MCF 10A (cell line): ENCODE results near the gene GPBP1. TPM values are rescaled to one million over a fixed set of nuclear protein-coding genes. Genes with fewer than 3 reads are reported as not detected.
"Not testable (repeated sequence)": the region's sequence is repeated elsewhere in the genome, so short reads cannot be mapped to it uniquely, and the experiment has no call there.

Experiments
- BruUV-seq: library from RNA; stranded (reverse); fragments of 400-500 nt; replicated peaks from 2 replicates; lab custom pipeline; 2021; lab: Mats Ljungman, UMichigan
- CTCF ChIA-PET: fragments of 300-600 bp; sonication (Branson Sonifier 250); formaldehyde crosslinking; extraction: SDS; loops from one replicate; lab custom pipeline; 2021; ENCODE audit warnings: antibody characterized with exemption, inconsistent platforms; lab: Yijun Ruan, JAX
- POLR2A ChIA-PET: fragments of 300-600, 350-650 bp; sonication (Branson Sonifier 250); formaldehyde crosslinking; extraction: SDS; loops from one replicate; lab custom pipeline; 2020; ENCODE audit warnings: antibody characterized with exemption, inconsistent platforms; lab: Yijun Ruan, JAX
- DNase-seq: peaks from one replicate; pipeline ENCODE4 v3.0.0-alpha.2; 2018; ENCODE audit not compliant: unreplicated experiment
- H3K27ac Mint-ChIP-seq: one replicate; pipeline ENCODE4 v1.8.0; 2022; ENCODE audit warnings: mild to moderate bottlenecking, low read depth, mixed read lengths; ENCODE audit not compliant: unreplicated experiment
- H3K27me3 Mint-ChIP-seq: one replicate; pipeline ENCODE4 v1.8.0; 2022; ENCODE audit warnings: mixed read lengths; ENCODE audit not compliant: insufficient read depth, unreplicated experiment
- H3K36me3 Mint-ChIP-seq: one replicate; pipeline ENCODE4 v1.8.0; 2022; ENCODE audit warnings: mild to moderate bottlenecking, moderate library complexity, mixed read lengths; ENCODE audit not compliant: insufficient read depth, unreplicated experiment
- H3K4me1 Mint-ChIP-seq: one replicate; pipeline ENCODE4 v1.8.0; 2022; ENCODE audit warnings: mixed read lengths; ENCODE audit not compliant: insufficient read depth, unreplicated experiment
- H3K4me3 Mint-ChIP-seq: one replicate; pipeline ENCODE4 v1.8.0; 2022; ENCODE audit warnings: mild to moderate bottlenecking, moderate library complexity, mixed read lengths; ENCODE audit not compliant: unreplicated experiment
- H3K9me3 Mint-ChIP-seq: one replicate; pipeline ENCODE4 v1.8.0; 2022; ENCODE audit warnings: mixed read lengths; ENCODE audit not compliant: unreplicated experiment
- intact Hi-C: fragments of 100-400 bp; cut with micrococcal nuclease; formaldehyde crosslinking; loops from 2 replicates; pipeline ENCODE4 v1.14.1; 2022
- total RNA-seq: library from RNA; stranded (reverse); gene quantifications from 2 replicates; pipeline ENCODE4 v1.2.3, GENCODE V29; 2022
- TF ChIP-seq, protein P1 (sequence below): fragments of 200-600 bp; IDR thresholded peaks from one replicate; pipeline ENCODE4 v1.8.0; 2022; ENCODE audit warnings: antibody characterized with exemption, mild to moderate bottlenecking; ENCODE audit not compliant: unreplicated experiment

The GPBP1 gene
- total RNA-seq, 1 experiment from 2014 or later: 63.6 TPM

DNA sequence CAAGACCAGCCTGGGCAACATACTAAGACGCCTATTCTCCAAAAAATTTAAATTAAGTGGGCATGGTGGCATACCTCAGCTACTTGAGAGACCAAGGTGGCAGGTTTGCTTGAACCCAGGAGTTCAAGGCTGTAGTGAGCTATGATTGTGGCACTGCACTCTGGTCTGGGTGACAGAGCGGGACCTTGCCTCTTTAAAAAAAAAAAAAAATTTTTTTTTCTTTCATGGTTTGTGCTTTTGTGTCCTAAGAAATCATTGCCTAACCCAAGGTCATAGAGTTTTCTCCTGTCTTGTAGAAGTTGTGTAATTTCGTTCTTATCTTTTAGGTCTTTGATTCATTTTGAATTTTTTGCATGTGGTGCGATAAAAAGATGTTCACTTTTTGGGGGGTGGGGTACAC, 12.3 kb downstream of the GPBP1 start:
- TF ChIP-seq, protein P1, sequence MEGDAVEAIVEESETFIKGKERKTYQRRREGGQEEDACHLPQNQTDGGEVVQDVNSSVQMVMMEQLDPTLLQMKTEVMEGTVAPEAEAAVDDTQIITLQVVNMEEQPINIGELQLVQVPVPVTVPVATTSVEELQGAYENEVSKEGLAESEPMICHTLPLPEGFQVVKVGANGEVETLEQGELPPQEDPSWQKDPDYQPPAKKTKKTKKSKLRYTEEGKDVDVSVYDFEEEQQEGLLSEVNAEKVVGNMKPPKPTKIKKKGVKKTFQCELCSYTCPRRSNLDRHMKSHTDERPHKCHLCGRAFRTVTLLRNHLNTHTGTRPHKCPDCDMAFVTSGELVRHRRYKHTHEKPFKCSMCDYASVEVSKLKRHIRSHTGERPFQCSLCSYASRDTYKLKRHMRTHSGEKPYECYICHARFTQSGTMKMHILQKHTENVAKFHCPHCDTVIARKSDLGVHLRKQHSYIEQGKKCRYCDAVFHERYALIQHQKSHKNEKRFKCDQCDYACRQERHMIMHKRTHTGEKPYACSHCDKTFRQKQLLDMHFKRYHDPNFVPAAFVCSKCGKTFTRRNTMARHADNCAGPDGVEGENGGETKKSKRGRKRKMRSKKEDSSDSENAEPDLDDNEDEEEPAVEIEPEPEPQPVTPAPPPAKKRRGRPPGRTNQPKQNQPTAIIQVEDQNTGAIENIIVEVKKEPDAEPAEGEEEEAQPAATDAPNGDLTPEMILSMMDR: no peak
- peak overlapping the region; percentile 1 for H3K4me3 Mint-ChIP-seq
- no peaks in the 10 kb centered on the region for H3K9me3 Mint-ChIP-seq
- peaks cover 31% of the 10 kb centered on the region for H3K4me1 Mint-ChIP-seq
- H3K27me3 Mint-ChIP-seq: no peaks in the 10 kb centered on the region
- H3K36me3 Mint-ChIP-seq: peaks cover 41% of the 10 kb centered on the region
- intact Hi-C loops: no loop called here
- CTCF ChIA-PET: no interaction called here
- POLR2A ChIA-PET: interaction anchor here (3.5 kb wide), 1 partner anchor 10 kb away, joined by 18 read pairs; no protein-coding TSS in a partner anchor
- no peak for DNase-seq
- peak overlapping the region; percentile 16 for H3K27ac Mint-ChIP-seq
- no TSS peak for BruUV-seq

DNA sequence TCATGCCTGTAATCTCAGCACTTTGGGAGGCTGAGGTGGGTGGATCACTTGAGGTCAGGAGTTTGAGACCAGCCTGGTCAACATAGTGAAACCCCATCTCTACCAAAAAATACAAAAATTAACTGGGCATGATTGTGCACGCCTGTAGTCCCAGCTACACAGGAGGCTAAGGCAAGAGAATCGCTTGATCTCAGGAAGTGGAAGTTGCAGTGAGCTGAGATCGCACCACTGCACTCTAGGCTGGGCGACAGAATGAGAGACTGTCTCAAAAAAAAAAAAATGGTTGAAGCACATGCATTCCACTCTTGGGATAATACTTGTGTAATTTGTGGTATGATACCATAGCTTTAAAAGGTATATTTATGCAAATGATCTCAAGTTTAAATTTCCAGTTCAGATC, 14.1 kb downstream of the GPBP1 start:
- H3K9me3 Mint-ChIP-seq, H3K27me3 Mint-ChIP-seq, DNase-seq, intact Hi-C loops, H3K27ac Mint-ChIP-seq, BruUV-seq, H3K4me3 Mint-ChIP-seq: not testable (repeated sequence)
- Mint-ChIP-seq H3K4me1 (peaks cover 31% of the 10 kb centered on the region), H3K36me3 (peaks cover 58% of the 10 kb centered on the region)
- POLR2A ChIA-PET: interaction anchor here (1.0 to 3.5 kb wide), 2 partner anchors 11 to 28 kb away, joined by 4 to 18 read pairs; no protein-coding TSS in a partner anchor
- CTCF ChIA-PET: interaction anchor here (0.9 to 1.5 kb wide), 2 partner anchors 9 to 32 kb away, joined by 5 to 9 read pairs; no protein-coding TSS in a partner anchor

DNA sequence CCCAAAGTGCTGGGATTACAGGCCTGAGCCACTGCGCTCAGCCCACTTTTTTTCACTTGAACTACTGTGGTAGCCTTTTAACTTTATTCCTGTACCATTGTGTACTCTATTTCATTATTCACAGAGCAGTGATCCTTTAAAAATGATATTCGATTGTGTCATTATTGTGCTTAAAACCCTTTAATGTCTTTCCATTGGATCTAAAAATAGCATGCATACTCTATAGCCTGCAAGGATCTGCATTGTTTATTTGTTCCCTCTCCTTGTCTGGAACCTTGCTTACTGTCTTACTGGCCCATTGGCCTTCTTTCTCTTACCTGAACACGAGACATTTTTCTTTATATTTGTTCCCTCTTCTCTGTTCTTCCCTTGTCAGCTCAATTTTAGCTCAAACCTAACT, 15.7 kb downstream of the GPBP1 start:
- Mint-ChIP-seq H3K27me3 (no peaks in the 10 kb centered on the region), H3K4me1 (peaks cover 33% of the 10 kb centered on the region), H3K27ac (peak overlapping the region; percentile 82), H3K4me3 (no peak overlapping the region), H3K9me3 (no peaks in the 10 kb centered on the region), H3K36me3 (peaks cover 52% of the 10 kb centered on the region)
- POLR2A ChIA-PET: interaction anchor here (0.7 to 1.0 kb wide), 2 partner anchors 14 to 17 kb away, joined by 3 read pairs; no protein-coding TSS in a partner anchor
- no TSS peak for BruUV-seq
- no peak for DNase-seq
- CTCF ChIA-PET: interaction anchor here (1.1 to 1.7 kb wide), 3 partner anchors 10 to 289 kb away, joined by 3 to 6 read pairs (median 5); no protein-coding TSS in a partner anchor
- TF ChIP-seq, protein P1: no peak
- intact Hi-C loops: no loop called here

DNA sequence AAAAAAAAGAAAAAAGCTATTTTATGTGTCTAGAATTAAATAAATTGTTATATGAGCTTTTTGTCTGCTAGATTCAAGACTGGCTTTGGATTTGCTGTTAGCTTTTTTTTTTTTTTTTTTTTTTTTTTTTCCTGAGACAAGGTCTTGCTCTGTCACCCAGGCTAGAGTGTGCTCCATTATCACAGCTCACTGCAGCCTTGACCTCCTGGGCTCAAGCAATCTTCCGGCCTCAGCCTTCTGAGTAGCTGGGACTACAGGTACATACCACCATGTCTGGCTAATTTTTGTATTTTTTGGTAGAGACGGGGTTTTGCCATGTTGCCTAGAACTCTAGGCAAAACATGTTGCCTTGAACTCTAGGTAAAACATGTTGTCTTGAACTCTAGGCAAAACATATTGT, 16.7 kb downstream of the GPBP1 start:
- peaks cover 45% of the 10 kb centered on the region for H3K36me3 Mint-ChIP-seq
- intact Hi-C loops: no loop called here
- TF ChIP-seq, protein P1: no peak
- POLR2A ChIA-PET: interaction anchor here (1.0 to 1.8 kb wide), 2 partner anchors 15 kb away, joined by 3 to 5 read pairs; no protein-coding TSS in a partner anchor
- H3K4me3 Mint-ChIP-seq: no peak overlapping the region
- no peak overlapping the region for H3K27ac Mint-ChIP-seq
- H3K4me1 Mint-ChIP-seq: peaks cover 36% of the 10 kb centered on the region
- no peaks in the 10 kb centered on the region for H3K27me3 Mint-ChIP-seq
- CTCF ChIA-PET: interaction anchor here (0.6 to 1.5 kb wide), 4 partner anchors 25 to 302 kb away, joined by 3 to 6 read pairs (median 4); no protein-coding TSS in a partner anchor
- no peaks in the 10 kb centered on the region for H3K9me3 Mint-ChIP-seq
- BruUV-seq: no TSS peak
- no peak for DNase-seq
